NCI-H146 treated with DMSO at 0.1 percent for 48 hours (cell line): ENCODE results near the gene MYG1.
"Not testable (repeated sequence)": the region's sequence is repeated elsewhere in the genome, so short reads cannot be mapped to it uniquely, and the experiment has no call there.

Experiments used
- DNase-seq: peaks from one replicate; lab custom pipeline; 2025; ENCODE audit not compliant: unreplicated experiment; lab: John Stamatoyannopoulos, UW

The MYG1 gene

DNA sequence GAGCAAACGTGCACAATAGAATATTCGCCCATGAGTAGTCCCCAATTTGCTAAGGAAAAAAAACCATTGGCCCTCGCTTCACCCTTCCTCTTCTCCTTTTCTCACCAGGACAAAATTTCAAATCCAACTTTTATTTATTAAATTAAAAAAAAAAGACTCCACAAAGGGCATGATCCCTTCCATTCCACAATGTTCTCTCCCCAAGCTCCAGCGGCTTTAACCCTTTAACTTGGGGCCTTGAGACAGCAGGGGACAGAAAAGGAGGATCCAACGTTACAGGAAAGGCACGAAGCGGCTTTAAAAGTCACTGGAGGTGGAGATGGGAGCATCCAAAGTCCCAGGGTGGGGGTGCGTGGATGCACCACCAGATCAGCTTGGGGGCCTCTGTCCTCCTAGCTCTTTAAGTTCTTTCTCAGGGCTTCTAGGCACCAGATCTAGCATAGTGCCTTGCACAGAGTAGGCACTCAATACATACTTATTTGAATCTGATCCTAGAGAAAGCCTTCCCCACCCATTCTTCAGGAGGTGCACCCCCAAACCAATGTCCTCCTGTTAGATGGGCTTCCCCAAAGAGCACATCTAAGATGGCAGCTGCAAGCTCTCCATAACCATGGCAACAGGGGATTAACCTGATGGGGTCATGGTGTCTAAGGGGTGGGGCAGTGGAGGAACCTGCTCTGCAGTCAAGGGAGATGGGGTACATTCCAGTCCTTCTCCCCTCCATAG lies 27.1 kb downstream of the MYG1 start:
- no peak for DNase-seq

DNA sequence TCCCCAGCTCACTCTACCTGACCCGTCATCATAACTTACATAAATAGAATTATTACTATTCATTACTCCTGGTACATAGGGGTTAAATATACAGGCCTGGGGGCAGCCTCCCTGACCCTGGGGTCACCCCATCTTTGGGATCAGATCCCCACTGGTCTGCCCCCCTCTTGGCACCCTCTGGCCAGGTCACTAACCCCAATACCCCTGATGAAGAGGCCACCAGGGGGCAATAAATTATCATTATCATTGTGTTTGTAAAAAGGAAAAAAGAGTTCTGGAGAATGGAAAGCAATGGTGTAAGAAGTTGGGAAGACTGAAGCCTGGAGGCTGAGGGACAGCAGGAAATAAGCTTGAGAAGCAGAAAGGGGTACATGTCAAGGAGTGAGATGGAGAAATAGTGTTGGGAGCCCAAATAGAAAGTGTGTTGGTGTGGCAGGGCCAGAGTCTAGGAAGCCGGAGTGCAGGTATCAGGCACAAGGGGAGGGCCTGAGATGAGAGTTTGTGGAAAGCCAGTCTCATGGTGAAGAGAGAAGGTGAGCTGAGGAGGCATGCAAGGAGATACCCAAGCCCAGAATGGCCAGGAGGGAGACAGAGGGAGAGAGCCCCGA lies 28.0 kb downstream of the MYG1 start:
- no peak for DNase-seq

- DNase-seq = peak; percentile 13
These were observed 28.5 kb downstream of the MYG1 start for GRCh38 chr12:53328043-53328435.

- no peak for DNase-seq
These were observed 31.2 kb downstream of the MYG1 start for GRCh38 chr12:53330671-53331070.

DNA sequence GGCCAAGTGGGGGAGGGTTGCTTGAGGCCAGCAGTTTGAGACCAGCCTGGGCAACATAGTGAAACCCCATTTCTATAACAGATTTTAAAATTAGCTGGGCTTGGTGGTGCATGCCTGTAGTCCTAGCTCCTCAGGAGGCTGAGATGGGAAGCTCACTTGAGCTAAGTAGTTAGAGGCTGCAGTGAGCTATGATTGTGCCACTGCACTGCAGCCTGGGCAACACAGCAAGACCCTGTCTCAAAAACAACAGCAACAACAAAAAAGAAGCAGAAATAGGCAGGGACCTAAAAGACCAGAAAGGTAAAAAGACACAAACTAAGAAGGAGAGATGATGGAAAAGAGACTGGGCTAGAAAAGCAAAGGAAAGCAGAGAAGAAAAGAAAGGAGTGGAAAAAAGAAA lies 32.8 kb downstream of the MYG1 start:
- DNase-seq = not testable (repeated sequence)

- no peak for DNase-seq
These were observed 33.2 kb downstream of the MYG1 start for GRCh38 chr12:53332744-53333143.

- no peak for DNase-seq
These were observed 33.8 kb downstream of the MYG1 start for GRCh38 chr12:53333289-53333688.

DNA sequence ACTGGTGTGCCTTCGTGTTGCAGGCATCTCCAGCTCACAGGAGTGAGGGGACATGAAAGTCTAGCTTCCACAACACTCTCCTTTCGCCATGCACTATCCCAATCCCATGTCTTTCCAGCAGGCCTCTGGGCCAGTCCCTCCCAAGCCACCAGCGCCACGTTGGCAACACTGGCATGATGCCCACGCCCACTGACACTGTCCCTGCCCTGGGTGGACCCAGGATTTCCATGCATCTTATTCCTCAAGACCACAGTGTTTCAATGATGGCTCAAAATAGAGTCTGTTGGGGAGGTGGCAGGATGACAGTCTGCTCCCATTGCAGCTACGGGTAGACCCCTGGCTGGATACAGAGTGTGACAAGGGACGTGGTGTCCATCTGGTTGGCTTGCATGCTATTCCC lies 34.4 kb downstream of the MYG1 start:
- no peak for DNase-seq

- no peak for DNase-seq
These were observed 35.3 kb downstream of the MYG1 start for GRCh38 chr12:53334822-53335221.

DNA sequence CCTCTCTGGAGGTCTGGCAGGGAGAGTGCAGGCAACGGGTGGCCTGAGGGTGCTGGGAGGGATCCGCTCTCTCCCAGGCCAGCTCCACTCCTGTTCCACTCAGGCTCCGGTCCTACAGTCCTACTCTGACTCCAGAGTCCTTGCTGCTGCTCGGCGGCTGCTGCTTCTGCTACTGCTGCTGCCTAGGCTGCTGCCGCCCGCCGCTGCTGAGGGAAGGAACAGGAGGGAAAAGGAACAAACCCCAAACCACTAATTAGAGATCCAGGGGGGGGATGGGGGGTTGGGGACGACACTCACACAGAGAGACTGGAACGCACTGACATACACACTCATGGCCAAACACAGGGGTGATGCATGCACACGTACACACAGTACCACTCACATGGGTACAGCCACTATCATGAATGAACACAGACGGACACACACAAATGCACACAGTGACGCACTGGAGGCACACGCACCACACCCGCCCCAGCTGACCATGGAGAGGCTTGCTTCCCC lies 36.7 kb downstream of the MYG1 start, which contains the start of gene SP7:
Gene SP7, minus strand, starts transcription at position 174 of the 501 bp plus-strand sequence. CDS start 708 bp downstream, outside the sequence.
- no peak for DNase-seq

DNA sequence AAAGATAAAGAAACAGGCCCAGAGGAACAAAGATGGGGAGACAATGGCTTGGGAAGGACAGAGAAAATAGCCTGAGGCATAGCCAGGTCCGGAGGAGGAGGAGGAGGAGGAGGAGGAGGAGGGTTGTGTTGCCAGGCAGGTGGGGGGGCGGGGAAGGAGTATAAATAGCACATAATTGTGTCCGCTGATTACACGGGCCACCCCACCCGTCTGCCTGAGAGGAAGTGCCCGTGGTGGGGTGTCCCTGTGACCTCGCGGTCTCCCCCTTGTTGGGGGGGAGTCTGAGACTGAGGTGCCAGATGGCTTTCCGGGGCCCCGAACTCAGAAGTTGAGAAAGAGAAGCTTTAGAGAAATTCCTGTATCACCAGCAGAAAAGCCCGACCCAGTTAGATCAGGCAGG lies 38.5 kb downstream of the MYG1 start:
- DNase-seq = peak; percentile 28

GRCh38 chr12:53338916-53339315 lies 39.4 kb downstream of the MYG1 start:
- DNase-seq = no peak

DNA sequence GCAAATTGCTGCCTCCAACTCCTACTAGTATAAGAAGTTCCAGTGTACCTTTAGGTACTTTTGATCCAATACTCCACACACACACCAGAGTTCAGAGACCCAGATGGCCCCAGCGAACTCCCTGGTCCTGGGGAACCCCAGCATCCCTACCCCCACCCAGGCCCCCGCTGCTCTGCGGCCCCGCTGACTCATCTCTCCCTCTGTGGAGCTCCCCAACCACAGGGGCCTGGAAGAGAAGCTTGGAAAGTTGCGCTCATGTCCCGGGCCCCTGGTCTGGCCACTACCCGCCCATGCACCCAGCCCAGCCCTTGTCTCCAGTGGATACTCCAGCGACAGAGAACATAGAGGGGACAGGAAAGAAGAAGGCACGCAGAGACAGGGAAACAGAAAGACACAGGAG lies 40.9 kb downstream of the MYG1 start:
- no peak for DNase-seq

DNA sequence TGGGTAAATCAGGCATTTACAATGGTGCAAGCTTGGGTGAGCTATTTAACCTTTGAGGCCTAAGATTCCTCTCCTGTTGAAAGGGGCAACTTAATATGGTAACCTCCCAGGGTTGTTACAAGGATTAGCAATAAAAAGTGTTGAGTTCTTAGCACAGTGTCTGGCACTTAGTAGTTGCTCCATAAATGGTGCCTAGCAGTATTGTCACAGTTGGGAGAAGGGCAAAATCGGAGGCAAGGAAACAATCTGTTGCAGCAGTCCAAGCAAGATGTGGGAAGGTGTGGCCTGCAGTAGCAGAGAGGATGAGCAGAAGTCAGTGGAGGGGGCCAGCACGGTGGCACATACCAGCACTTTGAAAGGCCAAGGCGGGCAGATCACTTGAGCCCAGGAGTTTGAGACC lies 44.0 kb downstream of the MYG1 start:
- no peak for DNase-seq

- DNase-seq = no peak
These were observed 44.5 kb downstream of the MYG1 start for GRCh38 chr12:53343969-53344368.

GRCh38 chr12:53344487-53344823 lies 45.0 kb downstream of the MYG1 start:
- no peak for DNase-seq

DNA sequence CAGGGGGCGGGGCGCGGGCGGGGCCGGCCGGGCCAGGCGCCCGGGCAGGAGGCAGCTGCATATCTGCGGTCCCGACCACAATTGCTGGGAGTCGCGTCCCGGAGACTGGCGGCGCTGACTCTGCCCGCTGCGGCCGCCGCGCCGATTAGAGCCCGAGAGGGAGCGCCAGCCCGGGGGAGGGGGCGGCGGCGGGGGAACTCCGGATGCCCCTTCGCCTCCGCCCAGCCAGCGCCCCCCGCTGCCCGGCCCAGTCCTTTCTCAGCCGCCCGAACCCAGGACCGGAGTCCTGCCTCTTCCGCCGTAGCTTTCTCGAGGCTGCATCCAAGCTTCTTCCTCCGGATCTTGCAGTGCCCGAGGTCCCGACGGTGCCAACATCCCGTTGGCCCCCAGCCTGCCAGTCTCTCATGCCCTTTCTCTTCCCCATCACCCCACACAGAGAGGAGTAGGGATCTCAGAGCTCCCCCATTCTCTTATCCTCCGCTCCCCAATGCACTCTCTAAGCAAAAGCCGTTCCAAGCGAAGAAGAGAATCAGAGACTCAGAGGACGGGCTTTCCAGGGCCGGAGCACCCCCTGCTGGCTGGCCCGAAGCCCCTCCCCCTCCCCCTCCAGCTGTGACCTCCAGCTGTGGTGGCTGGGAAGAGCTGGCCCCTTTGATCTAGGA lies 45.5 kb downstream of the MYG1 start:
- DNase-seq = peak; percentile 56

GRCh38 chr12:53345486-53346188 lies 46.1 kb downstream of the MYG1 start:
- no peak for DNase-seq

GRCh38 chr12:53346491-53346890 lies 47.0 kb downstream of the MYG1 start:
- DNase-seq = no peak

- no peak for DNase-seq
These were observed 48.4 kb downstream of the MYG1 start for GRCh38 chr12:53347905-53348304.
